D721Med (cell line): Measurements from ENCODE around the gene AHCYL2.

Experiments
- DNase-seq: peaks from one replicate; pipeline ENCODE4 v3.0.0; 2011; ENCODE audit warnings: low spot score; ENCODE audit not compliant: insufficient read length
- FAIRE-seq: peaks from 2 replicates; lab custom pipeline; 2011; peaks lifted over from hg19 to GRCh38; lab: Jason Lieb, UNC
- CTCF ChIP-seq: IDR thresholded peaks from 2 replicates; pipeline ENCODE4 v1.5.1; 2012; ENCODE audit warnings: mild to moderate bottlenecking, control low read depth; ENCODE audit not compliant: insufficient read depth; ENCODE audit errors: missing control alignments

Gene AHCYL2

GRCh38 chr7:129376778-129377700, 152.2 kb downstream of the AHCYL2 start:
- no peak for DNase-seq
- no peak for FAIRE-seq
- no peak for TF ChIP-seq CTCF

- TF ChIP-seq CTCF: no peak
- FAIRE-seq: no peak
These were observed 157.1 kb downstream of the AHCYL2 start for GRCh38 chr7:129381710-129382484.

GRCh38 chr7:129383542-129384132, 158.8 kb downstream of the AHCYL2 start:
- FAIRE-seq (no peak), DNase-seq (no peak)
- no peak for TF ChIP-seq CTCF

More at GRCh38 chr7:129381710-129382484, 157.1 kb downstream of the AHCYL2 start:
- no peak for DNase-seq

GRCh38 chr7:129385116-129385515, 160.3 kb downstream of the AHCYL2 start:
- FAIRE-seq: no peak
- no peak for TF ChIP-seq CTCF
- DNase-seq: no peak

GRCh38 chr7:129385598-129385997, 160.8 kb downstream of the AHCYL2 start:
- FAIRE-seq: no peak
- DNase-seq: no peak
- no peak for TF ChIP-seq CTCF

- no peak for FAIRE-seq
- DNase-seq: no peak
- TF ChIP-seq CTCF: no peak
These were observed 161.7 kb downstream of the AHCYL2 start for GRCh38 chr7:129386506-129386905.
